HuH-7 (cell line): ENCODE data around the gene SIVA1.

ENCODE experiments used
- DNase-seq: peaks from one replicate; pipeline ENCODE4 v3.0.0; 2011; ENCODE audit warnings: low spot score

Gene SIVA1

DNA sequence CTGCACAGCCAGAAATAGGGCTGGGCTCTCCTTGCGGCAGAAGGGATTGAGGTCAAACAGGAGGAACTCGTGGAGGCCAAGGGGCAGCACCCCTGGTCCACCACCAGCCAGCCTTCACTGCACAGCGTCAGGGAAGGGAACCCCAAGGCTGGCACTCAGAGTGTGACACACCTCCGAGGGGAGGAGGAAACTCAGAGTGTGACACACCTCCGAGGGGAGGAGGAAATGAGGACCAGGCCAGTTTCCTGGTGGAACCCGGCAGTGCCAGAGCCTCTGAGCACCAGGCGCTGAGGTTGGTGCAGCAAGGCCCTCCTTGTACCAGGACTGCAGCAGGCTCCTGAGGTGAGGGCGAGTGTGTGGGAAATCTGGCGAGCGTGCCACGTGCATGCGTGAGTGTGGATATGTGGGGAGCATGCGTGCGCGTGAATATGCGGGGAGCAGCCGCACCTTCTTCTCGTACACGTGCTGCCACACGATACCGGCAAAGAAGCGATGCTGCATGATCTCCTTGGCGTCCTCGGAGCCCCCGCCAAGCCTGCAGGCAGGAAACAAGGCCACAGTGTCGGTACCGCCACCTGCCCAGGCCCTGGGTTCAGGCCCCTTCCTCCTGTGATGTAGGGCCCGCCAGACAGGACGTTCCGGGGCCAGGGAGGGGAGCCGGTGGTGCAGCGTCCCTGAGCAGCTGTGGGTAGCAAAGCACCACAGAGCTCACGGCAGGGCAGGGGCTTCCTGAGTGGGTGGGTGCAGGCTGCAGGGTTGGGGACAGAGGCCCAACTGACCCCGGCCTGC lies 19.2 kb downstream of the SIVA1 start:
- no peak for DNase-seq

DNA sequence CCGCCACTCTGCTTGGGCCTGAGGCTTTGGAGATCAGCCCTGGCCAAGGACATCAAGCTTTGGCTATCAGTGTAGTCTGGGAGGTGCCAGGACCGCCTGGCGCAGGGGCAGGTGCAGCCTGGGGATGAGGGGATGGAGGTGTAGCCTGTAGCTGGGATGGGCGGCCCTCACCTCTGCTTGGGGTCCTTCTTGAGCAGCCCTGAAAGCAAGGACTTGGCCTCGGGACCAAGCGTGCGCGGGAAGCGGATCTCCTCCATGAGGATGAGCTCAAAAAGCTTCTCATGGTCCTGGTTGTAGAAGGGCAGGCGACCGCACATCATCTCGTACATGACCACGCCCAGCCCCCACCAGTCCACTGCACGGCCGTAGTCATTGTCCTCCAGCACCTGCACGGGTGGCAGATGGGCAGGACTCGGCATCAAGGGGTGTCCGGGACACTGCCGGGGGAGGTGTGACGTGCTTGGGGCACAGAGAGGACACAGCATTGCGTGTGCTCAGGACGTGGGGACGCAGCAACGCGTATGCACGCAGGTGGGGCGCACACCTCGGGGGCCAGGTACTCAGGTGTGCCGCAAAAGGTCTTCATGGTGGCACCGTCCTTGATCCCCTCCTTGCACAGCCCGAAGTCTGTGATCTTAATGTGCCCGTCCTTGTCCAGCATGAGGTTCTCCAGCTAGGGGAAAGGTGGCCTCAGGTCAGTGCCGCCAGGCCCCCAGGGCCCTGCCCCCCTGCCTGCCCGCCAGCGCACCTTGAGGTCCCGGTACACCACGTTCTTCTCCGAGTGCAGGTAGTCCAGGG lies 20.0 kb downstream of the SIVA1 start:
- DNase-seq, result no peak

DNA sequence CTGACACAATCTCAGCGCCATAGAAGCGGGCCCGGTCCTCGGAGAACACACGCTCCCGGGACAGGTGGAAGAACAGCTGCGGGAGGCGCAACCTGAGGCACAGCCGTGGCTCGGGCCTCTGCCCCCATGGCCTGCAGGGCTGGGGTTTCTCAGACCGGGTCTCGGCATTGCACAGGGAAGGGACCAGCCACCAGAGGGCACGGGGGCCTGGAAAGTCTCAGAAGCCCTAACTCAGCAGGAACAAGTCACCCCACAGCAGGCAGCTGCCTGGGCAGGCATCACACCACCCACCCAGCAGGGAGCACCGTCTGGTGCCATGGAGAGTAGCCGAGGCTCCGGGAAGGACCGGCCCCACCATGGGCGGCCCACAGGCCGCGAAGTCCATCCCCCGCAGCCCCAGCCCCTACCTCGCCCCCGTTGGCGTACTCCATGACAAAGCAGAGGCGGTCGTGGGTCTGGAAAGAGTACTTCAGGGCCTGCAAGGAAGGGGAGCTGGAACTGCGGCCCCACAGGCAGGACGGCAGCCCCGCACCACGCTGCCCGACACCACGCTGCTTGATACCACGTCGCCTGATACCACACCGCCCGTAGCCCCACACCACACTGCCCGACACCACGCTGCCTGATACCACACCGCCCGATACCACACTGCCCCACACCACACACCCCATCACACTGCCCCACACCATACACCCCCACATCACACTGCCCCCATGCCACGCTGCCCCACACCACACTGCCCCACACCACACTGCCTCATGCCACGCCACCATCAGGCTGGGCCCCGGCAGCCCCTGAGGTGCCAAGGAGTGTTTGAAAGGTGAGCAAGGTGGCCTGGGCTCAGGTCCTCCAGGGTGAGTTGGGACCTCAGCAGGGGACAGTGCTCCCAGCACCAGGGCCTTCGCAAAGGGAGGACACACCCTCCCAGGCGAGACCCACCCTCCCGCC lies 20.8 kb downstream of the SIVA1 start:
- no peak for DNase-seq

DNA sequence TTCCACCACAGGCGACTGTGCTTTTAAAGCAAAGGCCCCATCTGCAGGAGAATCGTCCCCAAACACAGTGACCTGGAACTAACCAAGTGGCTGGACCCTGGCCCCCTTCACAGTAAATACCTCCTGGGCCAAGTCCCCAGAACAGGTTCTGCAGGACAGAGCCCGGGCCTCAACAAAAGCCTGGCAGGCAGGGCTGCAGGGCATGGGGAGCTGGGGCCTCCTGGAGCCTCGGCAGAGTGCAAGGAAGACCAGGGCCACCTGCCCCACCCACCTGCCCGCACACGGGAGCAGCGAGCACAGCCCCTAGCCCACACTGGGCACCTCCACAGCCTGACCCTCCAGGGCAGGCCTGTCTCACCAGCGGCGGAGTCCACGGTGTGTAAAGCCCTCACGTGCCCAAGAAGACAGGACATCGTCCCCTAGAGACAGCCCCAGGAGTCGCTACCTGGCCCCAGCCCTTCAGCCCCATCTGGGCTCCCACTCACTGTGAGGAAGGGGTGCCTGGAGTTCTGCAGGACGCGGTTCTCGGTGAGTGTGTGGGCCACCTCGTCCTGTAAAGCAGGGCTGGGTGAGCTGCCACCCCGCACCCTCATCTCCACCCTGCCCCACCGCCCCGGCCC lies 21.6 kb downstream of the SIVA1 start:
- DNase-seq, result no peak

DNA sequence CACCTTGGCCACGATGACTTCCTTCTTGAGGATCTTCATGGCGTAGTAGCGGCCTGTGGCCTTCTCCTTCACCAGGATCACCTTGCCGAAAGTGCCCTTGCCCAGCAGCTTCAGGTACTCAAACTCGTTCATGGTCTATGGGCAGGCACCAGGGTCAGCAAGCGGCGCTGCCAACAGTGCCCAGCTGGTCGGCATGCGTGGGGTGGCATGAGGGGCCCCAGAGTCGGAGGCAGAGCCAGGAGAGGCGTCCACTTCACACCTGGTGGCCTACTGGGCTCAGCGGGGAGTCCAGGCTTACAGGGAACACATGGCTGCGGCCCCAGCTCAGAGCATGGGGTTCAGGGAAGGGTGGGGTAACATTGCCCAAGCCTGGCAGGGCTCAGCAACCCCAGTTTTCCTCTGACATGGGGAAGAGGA lies 22.1 kb downstream of the SIVA1 start:
- DNase-seq, result no peak

DNA sequence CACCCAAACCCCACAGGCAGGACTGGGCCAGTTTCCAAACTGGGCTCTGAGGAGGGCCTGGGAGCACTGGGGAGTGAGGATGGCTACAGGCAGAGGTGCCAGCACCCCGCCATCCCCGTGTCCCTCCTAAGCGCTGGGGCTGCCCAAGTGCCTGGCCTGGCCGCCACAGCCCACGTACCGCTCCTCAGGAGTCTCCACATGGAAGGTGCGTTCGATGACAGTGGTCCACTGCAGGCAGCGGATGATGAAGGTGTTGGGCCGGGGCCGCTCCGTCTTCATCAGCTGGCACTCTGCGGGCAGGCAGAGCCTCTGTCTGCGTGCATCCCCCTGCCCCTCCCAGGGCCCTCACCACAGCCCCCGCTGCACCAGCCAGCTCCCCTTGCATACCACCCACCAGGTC lies 23.5 kb downstream of the SIVA1 start:
- no peak for DNase-seq

DNA sequence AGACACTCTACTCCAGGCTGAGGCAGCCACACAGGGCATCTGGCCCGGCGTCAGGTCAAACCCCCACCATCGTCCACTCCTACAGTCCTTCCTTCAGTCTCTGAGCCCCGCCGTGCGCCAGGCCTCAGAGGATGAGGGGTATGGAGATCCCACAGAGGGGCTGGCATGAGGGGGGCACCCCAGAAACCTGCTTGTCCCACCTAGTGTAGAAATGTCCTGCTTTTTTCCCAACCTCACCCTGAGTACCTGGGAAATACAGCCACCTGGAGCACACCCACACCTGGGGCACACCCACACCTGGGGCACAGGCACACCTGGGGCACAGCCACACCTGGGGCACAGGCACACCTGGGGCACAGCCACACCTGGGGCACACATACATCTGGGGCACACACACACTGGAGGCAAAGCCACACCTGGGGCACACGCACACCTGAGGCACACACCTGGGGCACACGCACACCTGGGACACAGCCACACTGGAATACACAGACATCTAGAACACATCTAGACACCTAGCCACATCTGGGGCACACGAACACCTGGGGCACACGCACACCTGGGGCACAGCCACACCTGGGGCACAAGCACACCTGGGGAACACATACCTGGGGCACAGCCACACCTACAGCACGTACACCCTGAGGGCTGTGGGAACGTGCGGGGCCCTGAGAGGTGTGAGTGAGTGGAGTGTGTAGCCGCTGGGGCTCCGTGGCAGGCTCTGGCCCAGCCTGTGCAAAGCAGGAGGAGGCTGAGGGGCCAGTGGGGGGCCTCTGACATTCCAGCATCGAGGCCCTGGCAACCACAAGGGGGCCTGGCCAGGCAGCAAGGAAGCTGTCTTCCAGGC lies 24.2 kb downstream of the SIVA1 start:
- no peak for DNase-seq

DNA sequence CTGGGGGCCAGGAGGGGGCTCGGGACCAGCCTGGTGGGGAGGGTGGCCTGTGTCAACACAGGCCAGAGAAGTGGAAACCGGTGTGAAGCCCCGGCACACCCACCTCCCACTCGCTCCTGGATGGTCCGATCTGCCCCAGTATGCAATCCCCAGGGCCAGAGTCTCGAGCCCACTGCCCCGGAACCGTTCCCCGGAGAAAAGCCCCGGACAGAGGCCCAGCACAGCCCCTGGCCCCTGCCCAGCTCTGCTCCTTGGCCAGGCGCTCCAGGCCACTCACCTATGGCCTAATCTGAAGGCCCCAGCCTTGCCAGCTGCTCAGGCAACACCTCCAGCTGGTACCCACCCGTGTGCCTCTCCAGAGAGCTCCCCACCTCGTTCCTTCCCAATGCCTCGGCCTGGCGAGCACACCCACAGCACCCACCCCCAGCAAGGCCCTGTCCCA lies 24.9 kb downstream of the SIVA1 start:
- DNase-seq, result no peak

DNA sequence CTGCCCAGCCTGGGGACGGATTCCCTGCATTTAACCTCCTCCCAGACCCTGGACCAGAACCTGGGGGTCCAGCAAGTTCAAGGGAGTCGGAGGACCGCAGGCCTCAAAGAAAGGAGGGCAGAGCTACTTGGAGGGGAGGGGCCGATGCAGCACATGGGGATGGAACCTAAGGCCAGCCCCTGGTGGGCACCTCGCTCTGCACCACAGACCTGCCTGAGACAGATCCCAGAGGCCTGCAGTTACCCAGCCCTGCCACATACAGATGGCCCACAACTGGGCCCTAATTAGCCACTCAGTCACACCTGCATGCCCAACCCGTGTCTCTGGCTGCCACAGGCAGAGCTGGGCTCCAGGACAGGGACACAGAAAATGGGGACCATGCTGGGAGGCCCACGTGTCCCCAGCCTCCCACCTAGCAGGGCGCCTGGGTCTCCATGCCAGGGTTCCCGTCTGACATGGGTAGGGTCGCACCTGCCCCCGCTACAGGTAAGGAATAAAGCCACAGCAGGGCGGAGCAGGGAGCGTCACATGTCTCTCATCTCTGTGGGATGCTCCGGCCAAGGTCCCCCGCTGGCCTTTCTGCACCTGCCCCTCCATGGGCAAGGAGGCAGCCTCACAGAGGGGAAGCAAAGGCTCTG lies 25.9 kb downstream of the SIVA1 start:
- DNase-seq, result no peak

DNA sequence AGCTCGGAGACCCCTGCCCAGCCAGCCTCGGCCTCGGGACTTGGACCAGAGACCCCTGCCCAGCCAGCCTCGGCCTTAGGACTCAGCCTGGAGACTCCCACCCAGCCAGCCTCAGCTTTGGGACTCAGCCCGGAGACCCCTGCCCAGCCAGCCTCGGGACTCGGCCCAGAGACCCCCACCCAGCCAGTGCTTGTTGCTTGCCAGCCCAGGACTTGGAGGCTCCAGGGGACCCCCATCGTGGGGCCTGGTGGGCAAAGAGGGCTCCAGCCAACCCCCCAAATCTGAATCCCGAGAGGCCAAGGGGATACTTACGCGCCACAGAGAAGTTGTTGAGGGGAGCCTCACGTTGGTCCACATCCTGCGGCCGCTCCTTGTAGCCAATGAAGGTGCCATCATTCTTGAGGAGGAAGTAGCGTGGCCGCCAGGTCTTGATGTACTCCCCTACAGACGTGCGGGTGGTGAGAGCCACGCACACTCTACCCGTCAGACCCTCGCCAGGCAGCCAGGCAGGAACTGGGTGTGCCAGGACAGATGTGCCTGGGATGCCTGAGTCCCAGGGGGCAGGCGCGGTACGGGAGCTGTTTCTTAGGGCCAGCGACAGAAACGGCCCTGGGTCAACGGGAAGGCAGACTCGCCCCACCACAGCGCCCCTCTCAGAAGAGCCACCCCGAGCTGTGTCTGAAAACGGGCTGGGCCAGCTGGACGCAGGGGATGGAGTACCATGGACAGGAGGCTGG lies 27.0 kb downstream of the SIVA1 start:
- no peak for DNase-seq

DNA sequence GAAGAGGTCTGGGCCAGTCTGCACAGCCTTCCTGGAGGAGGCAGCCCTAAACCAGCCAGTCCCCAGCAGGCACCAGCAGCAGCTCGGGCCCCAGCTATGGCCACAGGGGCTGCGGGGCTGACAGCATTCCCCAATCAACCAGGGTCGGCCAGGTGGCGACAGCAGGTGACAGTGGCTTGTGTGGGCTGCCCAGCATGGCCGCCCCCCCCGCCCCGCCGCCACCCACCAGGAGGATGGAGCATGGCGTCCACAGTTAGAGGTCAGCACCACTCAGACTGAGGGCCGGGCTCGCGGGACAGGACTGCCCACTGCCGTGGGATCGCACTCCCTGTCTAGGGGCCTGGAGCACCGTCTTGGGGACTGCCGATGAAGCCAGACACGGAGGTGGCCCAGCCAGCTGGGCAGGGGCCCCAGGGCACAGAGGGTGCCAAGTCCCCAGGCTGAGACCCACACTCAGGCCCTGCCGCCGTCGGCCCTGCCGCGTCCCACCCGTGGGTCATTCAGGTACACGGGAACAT lies 27.6 kb downstream of the SIVA1 start:
- DNase-seq, result no peak

DNA sequence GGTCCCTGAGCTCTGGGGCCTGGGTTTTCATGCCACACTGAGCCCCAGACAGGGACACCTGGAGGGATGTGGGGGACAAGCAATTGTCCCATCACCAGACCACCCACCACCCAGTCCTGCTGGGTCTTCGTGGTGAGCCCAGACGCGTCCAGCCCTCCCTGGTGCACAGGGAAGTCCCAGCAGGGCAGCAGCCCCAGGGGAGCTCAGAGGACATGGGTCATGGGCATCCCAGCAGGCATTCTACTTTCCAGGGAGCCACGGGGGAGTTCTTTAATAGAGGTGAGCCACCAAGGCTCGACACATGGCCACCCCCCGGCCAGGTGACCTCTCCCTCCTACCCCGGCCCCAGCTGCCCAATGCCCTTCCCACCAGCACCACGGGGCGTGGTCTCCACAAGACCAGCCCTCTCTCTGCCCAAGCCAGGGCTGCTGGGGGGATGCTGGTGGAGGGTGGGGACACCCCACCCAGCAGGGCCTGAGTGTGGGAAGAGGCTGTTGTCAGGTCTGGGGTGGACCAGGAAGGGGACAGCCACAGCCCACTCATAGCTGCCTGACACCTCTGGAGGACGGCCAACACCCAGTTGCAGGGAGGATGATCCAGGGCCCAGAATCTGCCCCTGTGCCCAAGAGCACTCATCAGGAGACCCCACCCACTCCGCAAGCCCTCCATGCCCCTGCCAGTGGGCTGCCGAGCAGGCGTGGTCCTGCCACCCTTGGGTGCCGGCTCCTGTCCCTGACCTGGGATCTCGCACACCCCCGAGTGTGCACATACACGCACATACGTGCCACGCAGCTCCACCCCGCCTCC lies 28.5 kb downstream of the SIVA1 start:
- no peak for DNase-seq

DNA sequence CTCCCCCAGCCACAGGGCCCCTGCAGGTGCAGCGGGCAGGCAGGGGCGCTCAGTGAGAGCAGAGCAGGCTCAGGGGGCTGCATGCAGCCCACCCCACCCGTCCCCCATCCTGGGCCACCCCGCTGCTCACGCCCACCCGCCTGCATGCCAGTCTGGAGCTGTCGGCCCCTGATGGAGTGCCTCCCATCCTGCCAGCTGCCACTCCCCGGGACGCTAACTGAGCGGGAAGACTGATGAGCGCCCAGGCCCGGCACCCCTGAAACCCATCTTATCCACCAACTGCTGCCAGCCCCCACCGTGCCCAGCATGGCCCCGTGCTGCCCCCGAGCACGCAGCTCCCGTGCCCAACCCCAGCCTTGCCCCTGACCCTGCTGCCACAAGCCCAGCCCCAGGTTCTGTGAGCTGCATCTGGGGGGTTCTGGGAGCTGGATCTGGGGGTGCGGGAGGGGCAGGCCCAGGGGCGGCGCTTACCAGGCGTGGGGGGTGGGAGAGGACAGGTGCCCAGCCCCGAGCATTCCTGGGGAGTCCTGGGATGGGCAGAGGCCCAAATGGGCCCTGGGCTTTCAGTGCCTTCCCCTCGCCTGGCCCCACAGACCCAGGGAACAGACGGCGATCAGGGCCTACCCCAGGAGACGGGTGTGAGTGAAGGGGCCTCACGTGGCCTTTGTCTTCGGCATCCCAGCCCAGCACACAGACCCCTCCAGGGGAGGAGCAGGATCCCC lies 29.3 kb downstream of the SIVA1 start:
- no peak for DNase-seq

DNA sequence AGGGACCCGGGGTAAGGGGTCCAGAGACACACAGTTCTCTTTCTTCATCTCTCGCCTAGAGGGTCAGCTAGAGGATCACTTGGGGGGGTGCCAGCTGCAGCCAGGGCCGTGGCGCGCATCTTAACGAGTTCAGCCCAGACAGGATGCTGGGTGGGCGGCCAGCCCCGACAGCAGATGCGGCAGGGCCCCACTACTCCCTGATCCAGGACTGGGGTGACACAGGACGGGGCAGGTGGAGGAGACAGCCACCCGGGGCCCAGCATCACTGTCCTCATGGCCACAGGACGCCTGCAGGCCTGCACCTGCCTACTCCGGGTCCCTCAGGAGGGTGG lies 29.8 kb downstream of the SIVA1 start:
- no peak for DNase-seq

DNA sequence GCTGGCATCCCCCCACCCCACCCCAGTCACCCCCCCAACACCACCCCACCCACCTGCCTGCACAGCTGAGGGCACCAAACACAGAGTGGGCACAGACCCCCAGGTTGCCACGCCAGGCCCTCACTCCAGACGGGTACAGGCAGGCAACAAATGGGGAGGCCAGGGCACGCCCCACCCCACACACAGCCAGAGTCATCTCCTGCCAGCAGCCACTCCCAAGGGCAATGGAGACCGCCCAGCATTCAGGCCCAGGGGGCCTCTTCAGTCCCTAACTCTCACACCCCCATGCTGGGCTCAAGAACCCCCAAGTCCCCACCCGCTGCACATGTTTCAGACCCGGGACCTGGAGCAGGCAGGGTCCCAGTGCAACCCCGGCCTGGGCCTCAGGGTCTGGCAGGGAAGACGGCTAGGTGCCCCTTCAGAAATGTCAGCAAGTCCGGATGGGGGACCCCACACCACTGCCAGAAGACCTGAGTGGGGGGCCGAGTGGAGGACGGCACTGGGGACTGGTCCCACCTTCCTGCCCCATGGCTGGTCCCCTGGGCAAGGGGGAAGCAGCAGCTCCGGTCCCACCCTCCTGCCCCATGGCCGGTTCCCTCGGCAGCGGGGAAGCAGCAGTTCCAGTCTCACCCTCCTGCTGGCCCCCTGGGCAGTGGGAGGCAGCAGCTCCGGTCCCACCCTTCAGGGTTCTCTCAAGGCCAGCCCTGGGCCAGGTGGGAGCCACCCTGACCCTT lies 30.7 kb downstream of the SIVA1 start:
- DNase-seq, result no peak

DNA sequence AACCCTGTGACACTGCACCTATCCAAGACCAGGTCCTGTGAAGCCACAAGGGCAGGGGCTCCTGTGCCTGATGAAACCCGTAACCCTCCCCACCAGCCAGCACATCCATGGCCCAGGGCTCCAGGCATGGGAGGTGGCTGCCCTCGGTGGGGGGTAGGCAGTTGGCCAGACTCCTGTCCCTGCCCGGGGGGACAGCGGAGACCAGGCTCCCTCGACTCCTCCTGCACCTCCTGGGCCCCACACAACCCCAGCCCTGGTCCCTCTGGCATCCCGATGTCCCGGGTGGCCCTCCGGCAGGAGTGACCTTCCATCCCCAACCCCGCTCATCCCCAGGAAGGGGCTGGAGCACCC lies 31.2 kb downstream of the SIVA1 start:
- DNase-seq, result no peak
